Measurements from ENCODE around the gene RASA2.

The RASA2 gene

DNA sequence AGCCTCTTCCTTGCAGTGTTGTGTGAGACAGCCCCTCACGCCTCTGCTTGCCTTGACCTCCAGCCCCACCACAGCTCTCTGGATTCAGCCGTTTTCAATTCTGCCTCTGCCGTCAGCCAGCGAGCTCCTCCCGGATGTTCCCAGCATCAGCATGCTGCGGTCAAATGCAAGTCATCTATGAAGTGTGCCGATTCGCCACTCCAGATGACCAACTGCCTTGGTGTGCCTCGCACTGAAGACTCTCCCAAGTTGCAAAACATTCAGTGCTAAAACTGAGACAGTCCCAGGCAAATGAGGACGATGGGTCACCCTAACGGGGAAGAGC, 30.6 kb upstream of the RASA2 start:
- TF ChIP-seq, protein P1, sequence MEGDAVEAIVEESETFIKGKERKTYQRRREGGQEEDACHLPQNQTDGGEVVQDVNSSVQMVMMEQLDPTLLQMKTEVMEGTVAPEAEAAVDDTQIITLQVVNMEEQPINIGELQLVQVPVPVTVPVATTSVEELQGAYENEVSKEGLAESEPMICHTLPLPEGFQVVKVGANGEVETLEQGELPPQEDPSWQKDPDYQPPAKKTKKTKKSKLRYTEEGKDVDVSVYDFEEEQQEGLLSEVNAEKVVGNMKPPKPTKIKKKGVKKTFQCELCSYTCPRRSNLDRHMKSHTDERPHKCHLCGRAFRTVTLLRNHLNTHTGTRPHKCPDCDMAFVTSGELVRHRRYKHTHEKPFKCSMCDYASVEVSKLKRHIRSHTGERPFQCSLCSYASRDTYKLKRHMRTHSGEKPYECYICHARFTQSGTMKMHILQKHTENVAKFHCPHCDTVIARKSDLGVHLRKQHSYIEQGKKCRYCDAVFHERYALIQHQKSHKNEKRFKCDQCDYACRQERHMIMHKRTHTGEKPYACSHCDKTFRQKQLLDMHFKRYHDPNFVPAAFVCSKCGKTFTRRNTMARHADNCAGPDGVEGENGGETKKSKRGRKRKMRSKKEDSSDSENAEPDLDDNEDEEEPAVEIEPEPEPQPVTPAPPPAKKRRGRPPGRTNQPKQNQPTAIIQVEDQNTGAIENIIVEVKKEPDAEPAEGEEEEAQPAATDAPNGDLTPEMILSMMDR (conservative IDR thresholded peaks at IDR 0.05; ENCODE audit: low read length) = no peak
- no peak for TF ChIP-seq EZH2phosphoT487 (IDR thresholded peaks at IDR 0.05; ENCODE audit: borderline replicate concordance)
- Histone ChIP-seq H3F3A (ENCODE audit: low read depth) (no peaks in the 10 kb centered on the region), H3K9ac (ENCODE audit: low read depth, low read length, poor library complexity, severe bottlenecking) (no peak overlapping the region)

GRCh38 chr3:141457624-141458236, 29.1 kb upstream of the RASA2 start:
- Histone ChIP-seq H3K27me3 (ENCODE audit: insufficient read depth, low read length, poor library complexity, severe bottlenecking) (no peaks in the 10 kb centered on the region), H3K4me3 (ENCODE audit: low read length, poor library complexity, severe bottlenecking) (no peak overlapping the region), H3K4me1 (ENCODE audit: insufficient read depth, low read length, poor library complexity, severe bottlenecking) (peaks cover 15% of the 10 kb centered on the region), H3K9me3 (ENCODE audit: insufficient read depth, low read depth, low read length) (no peaks in the 10 kb centered on the region), H3K9ac (ENCODE audit: low read depth, low read length, poor library complexity, severe bottlenecking) (no peak overlapping the region), H2AFZ (ENCODE audit: low read length) (no peak overlapping the region), H3K36me3 (ENCODE audit: insufficient read depth, low read length) (no peaks in the 10 kb centered on the region), H3K9me2 (replicated peaks; ENCODE audit: low read depth, low read length) (no peaks in the 10 kb centered on the region), H3F3A (ENCODE audit: low read depth) (no peaks in the 10 kb centered on the region), H3K79me2 (ENCODE audit: insufficient read depth, low read length) (no peaks in the 10 kb centered on the region), H4K20me1 (ENCODE audit: insufficient read depth, low read length, poor library complexity, severe bottlenecking) (no peaks in the 10 kb centered on the region), H3K4me2 (ENCODE audit: low read depth, low read length, poor library complexity, severe bottlenecking) (no peak overlapping the region)
- TF ChIP-seq, protein P1 (conservative IDR thresholded peaks at IDR 0.05; ENCODE audit: low read length) = no peak
- no peak for TF ChIP-seq EZH2phosphoT487 (IDR thresholded peaks at IDR 0.05; ENCODE audit: borderline replicate concordance)

More for the DNA sequence above, 30.6 kb upstream of the RASA2 start:
- Histone ChIP-seq H2AFZ (ENCODE audit: low read length) (no peak overlapping the region), H3K4me2 (ENCODE audit: low read depth, low read length, poor library complexity, severe bottlenecking) (no peak overlapping the region), H3K9me3 (ENCODE audit: insufficient read depth, low read depth, low read length) (no peaks in the 10 kb centered on the region), H3K4me1 (ENCODE audit: insufficient read depth, low read length, poor library complexity, severe bottlenecking) (peaks cover 22% of the 10 kb centered on the region), H4K20me1 (ENCODE audit: insufficient read depth, low read length, poor library complexity, severe bottlenecking) (no peaks in the 10 kb centered on the region), H3K36me3 (ENCODE audit: insufficient read depth, low read length) (no peaks in the 10 kb centered on the region), H3K27me3 (ENCODE audit: insufficient read depth, low read length, poor library complexity, severe bottlenecking) (no peaks in the 10 kb centered on the region), H3K4me3 (ENCODE audit: low read length, poor library complexity, severe bottlenecking) (no peak overlapping the region), H3K9me2 (replicated peaks; ENCODE audit: low read depth, low read length) (no peaks in the 10 kb centered on the region), H3K79me2 (ENCODE audit: insufficient read depth, low read length) (no peaks in the 10 kb centered on the region)

GRCh38 chr3:141459008-141459407, 27.8 kb upstream of the RASA2 start:
- H3K4me2 ChIP-seq (ENCODE audit: low read depth, low read length, poor library complexity, severe bottlenecking) = no peak overlapping the region
- no peaks in the 10 kb centered on the region for H3K36me3 ChIP-seq (ENCODE audit: insufficient read depth, low read length)
- peaks cover 2% of the 10 kb centered on the region; the same call in 1 of the 2 replicates for H3K9me3 ChIP-seq (ENCODE audit: insufficient read depth, low read depth, low read length)
- no peaks in the 10 kb centered on the region for H3K27me3 ChIP-seq (ENCODE audit: insufficient read depth, low read length, poor library complexity, severe bottlenecking)
- no peaks in the 10 kb centered on the region for H4K20me1 ChIP-seq (ENCODE audit: insufficient read depth, low read length, poor library complexity, severe bottlenecking)
- H3K79me2 ChIP-seq (ENCODE audit: insufficient read depth, low read length) = no peaks in the 10 kb centered on the region
- peaks cover 15% of the 10 kb centered on the region for H3K4me1 ChIP-seq (ENCODE audit: insufficient read depth, low read length, poor library complexity, severe bottlenecking)
- no peak for TF ChIP-seq EZH2phosphoT487 (IDR thresholded peaks at IDR 0.05; ENCODE audit: borderline replicate concordance)
- TF ChIP-seq, protein P1 (conservative IDR thresholded peaks at IDR 0.05; ENCODE audit: low read length) = no peak
- H2AFZ ChIP-seq (ENCODE audit: low read length) = no peak overlapping the region
- H3K9me2 ChIP-seq (replicated peaks; ENCODE audit: low read depth, low read length) = no peaks in the 10 kb centered on the region
- H3K9ac ChIP-seq (ENCODE audit: low read depth, low read length, poor library complexity, severe bottlenecking) = no peak overlapping the region
- H3K4me3 ChIP-seq (ENCODE audit: low read length, poor library complexity, severe bottlenecking) = no peak overlapping the region
- H3F3A ChIP-seq (ENCODE audit: low read depth) = no peaks in the 10 kb centered on the region
